Osteoblast (primary cell): ENCODE results near the gene TAF5L. TPM values are rescaled to one million over a fixed set of nuclear protein-coding genes. Genes with fewer than 3 reads are reported as not detected.

Experiments used
- DNase-seq: peaks from one replicate; pipeline ENCODE4 v3.0.0; 2011; ENCODE audit warnings: low spot score, mixed read lengths; ENCODE audit not compliant: insufficient read length; ENCODE audit errors: missing footprints
- H2AFZ ChIP-seq: 2 replicates; pipeline ENCODE4 v1.6.0; 2011; ENCODE audit warnings: mild to moderate bottlenecking, low read length
- H3K27ac ChIP-seq: 2 replicates; pipeline ENCODE4 v1.5.1; 2011; ENCODE audit warnings: mild to moderate bottlenecking, low read depth, low read length, moderate library complexity
- H3K27me3 ChIP-seq: 2 replicates; pipeline ENCODE4 v1.6.0; 2012; ENCODE audit warnings: mild to moderate bottlenecking, control low read depth, inconsistent platforms, low read length, moderate library complexity; ENCODE audit not compliant: insufficient read depth
- H3K36me3 ChIP-seq: 2 replicates; pipeline ENCODE4 v1.5.1; 2011; ENCODE audit warnings: mild to moderate bottlenecking, low read length, control low read depth, moderate library complexity; ENCODE audit not compliant: insufficient read depth
- H3K4me1 ChIP-seq: 2 replicates; pipeline ENCODE4 v1.5.1; 2011; ENCODE audit warnings: mild to moderate bottlenecking, low read length, control low read depth, moderate library complexity; ENCODE audit not compliant: insufficient read depth
- H3K4me2 ChIP-seq: 2 replicates; pipeline ENCODE4 v1.6.0; 2011; ENCODE audit warnings: mild to moderate bottlenecking, low read length; ENCODE audit not compliant: insufficient read depth
- H3K4me3 ChIP-seq: fragments of 200-600 bp; sonication (generic); 3 replicates; pipeline ENCODE4 v1.5.1; 2012; ENCODE audit warnings: mild to moderate bottlenecking, low read length, inconsistent platforms; ENCODE audit not compliant: insufficient read depth
- H3K79me2 ChIP-seq: 2 replicates; pipeline ENCODE4 v1.6.0; 2012; ENCODE audit warnings: mild to moderate bottlenecking, low read length, control low read depth, inconsistent platforms; ENCODE audit not compliant: insufficient read depth
- H3K9me3 ChIP-seq: 2 replicates; pipeline ENCODE4 v1.5.1; 2011; ENCODE audit warnings: low read depth, low read length, control low read depth
- H4K20me1 ChIP-seq: 2 replicates; pipeline ENCODE4 v1.6.0; 2012; ENCODE audit warnings: mild to moderate bottlenecking, low read length, control low read depth; ENCODE audit not compliant: insufficient read depth
- total RNA-seq: library from RNA; depleted of rRNA; stranded (reverse); fragments of >200 nt; gene quantifications from 2 replicates; pipeline ENCODE4 v1.2.3, GENCODE V29; 2012
- TF ChIP-seq, protein P1 (sequence below): IDR thresholded peaks from 2 replicates; pipeline ENCODE4 v1.5.1; 2011; ENCODE audit warnings: mild to moderate bottlenecking, low read depth, low read length, moderate library complexity; ENCODE audit errors: extremely low read depth

TAF5L gene
- total RNA-seq, 1 donor, result 13.4 TPM

DNA sequence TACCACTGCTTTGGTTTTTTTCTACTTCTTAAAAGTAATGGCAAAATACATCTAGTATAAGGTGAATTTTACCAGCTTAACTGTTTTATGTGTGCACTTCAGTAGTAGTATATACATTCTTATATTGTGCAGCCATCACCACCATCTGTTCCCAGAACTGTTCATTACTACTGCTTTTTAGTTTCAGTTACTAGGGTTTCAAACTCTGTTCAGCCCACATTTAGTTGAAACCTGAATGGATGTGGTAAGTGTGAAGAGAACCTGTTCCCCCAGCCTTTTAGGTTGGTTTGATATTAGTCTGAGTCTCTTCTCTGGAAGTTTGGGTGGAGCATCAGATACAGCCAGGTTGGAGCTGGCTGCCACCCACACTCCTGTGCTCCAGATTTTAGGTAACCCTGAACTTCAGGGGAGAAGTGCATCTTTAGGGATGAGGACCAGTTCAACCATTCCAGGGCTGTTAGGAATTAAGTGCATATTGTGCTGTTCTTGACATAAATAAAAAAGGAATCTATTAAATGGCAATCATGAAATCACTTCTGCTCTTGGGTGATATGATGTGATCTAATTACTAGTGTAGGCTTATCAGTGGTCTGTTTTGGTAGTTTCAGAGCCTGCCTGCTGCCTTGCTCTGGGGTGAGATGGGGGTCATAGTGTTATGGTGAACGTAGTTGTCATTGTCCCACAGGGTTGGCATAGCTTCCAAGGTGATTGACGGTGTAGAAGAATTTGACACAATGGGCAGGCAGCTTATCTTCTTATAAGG is 32.3 kb upstream of the TAF5L start:
- Histone ChIP-seq H3K27me3 (no peaks in the 10 kb centered on the region), H3K4me3 (no peak overlapping the region), H4K20me1 (no peaks in the 10 kb centered on the region), H3K79me2 (no peaks in the 10 kb centered on the region), H3K9me3 (no peaks in the 10 kb centered on the region), H3K36me3 (peaks cover 46% of the 10 kb centered on the region), H2AFZ (no peak overlapping the region), H3K4me2 (no peak overlapping the region), H3K27ac (no peak overlapping the region), H3K4me1 (no peaks in the 10 kb centered on the region)
- no peak for DNase-seq
- TF ChIP-seq, protein P1, sequence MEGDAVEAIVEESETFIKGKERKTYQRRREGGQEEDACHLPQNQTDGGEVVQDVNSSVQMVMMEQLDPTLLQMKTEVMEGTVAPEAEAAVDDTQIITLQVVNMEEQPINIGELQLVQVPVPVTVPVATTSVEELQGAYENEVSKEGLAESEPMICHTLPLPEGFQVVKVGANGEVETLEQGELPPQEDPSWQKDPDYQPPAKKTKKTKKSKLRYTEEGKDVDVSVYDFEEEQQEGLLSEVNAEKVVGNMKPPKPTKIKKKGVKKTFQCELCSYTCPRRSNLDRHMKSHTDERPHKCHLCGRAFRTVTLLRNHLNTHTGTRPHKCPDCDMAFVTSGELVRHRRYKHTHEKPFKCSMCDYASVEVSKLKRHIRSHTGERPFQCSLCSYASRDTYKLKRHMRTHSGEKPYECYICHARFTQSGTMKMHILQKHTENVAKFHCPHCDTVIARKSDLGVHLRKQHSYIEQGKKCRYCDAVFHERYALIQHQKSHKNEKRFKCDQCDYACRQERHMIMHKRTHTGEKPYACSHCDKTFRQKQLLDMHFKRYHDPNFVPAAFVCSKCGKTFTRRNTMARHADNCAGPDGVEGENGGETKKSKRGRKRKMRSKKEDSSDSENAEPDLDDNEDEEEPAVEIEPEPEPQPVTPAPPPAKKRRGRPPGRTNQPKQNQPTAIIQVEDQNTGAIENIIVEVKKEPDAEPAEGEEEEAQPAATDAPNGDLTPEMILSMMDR, result no peak

- Histone ChIP-seq H3K4me1 (no peaks in the 10 kb centered on the region), H3K4me3 (no peak overlapping the region), H4K20me1 (no peaks in the 10 kb centered on the region), H3K9me3 (no peaks in the 10 kb centered on the region), H3K4me2 (no peak overlapping the region), H2AFZ (no peak overlapping the region), H3K27ac (no peak overlapping the region), H3K36me3 (peaks cover 52% of the 10 kb centered on the region), H3K79me2 (no peaks in the 10 kb centered on the region), H3K27me3 (no peaks in the 10 kb centered on the region)
- DNase-seq, result no peak
- TF ChIP-seq, protein P1, result no peak
Observed at GRCh38 chr1:229655781-229656180, 29.9 kb upstream of the TAF5L start.

GRCh38 chr1:229653420-229653819 is 27.5 kb upstream of the TAF5L start:
- no peaks in the 10 kb centered on the region for H3K79me2 ChIP-seq
- no peak overlapping the region for H2AFZ ChIP-seq
- no peak overlapping the region for H3K27ac ChIP-seq
- TF ChIP-seq, protein P1, result no peak
- no peaks in the 10 kb centered on the region for H3K27me3 ChIP-seq
- no peaks in the 10 kb centered on the region for H4K20me1 ChIP-seq
- no peaks in the 10 kb centered on the region for H3K9me3 ChIP-seq
- H3K4me1 ChIP-seq, result no peaks in the 10 kb centered on the region
- H3K36me3 ChIP-seq, result peaks cover 54% of the 10 kb centered on the region
- H3K4me2 ChIP-seq, result no peak overlapping the region
- H3K4me3 ChIP-seq, result no peak overlapping the region
- DNase-seq, result no peak

DNA sequence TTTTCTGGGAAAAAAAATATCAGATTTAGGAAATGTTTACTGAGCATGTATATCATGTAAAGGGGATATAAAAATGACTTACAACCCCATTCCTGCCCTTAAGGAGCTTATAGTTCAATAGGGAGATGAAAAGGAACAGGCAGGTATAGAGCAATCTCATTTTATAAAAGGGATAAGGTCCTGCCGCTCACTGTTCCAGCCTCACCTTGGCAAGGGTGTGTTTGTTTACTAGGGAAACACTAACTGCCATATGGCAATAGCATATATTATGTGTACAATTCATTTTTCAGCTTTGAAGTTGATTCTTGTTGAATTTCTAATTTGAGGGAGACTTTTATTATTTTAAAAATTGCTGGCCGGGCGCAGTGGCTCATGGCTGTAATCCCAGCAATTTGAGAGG is 25.6 kb upstream of the TAF5L start:
- DNase-seq, result no peak
- peaks cover 58% of the 10 kb centered on the region for H3K36me3 ChIP-seq
- no peaks in the 10 kb centered on the region for H3K27me3 ChIP-seq
- H3K27ac ChIP-seq, result no peak overlapping the region
- H2AFZ ChIP-seq, result no peak overlapping the region
- no peaks in the 10 kb centered on the region for H3K79me2 ChIP-seq
- H3K4me3 ChIP-seq, result no peak overlapping the region
- TF ChIP-seq, protein P1, result no peak
- no peaks in the 10 kb centered on the region for H3K9me3 ChIP-seq
- H3K4me1 ChIP-seq, result no peaks in the 10 kb centered on the region
- no peaks in the 10 kb centered on the region for H4K20me1 ChIP-seq
- H3K4me2 ChIP-seq, result no peak overlapping the region
